ENCODE results near the gene CD44. TPM values are rescaled to one million over a fixed set of nuclear protein-coding genes. Genes with fewer than 3 reads are reported as not detected.

The CD44 gene
- total RNA-seq, 1 donor from 2014 or later = 613 TPM

DNA sequence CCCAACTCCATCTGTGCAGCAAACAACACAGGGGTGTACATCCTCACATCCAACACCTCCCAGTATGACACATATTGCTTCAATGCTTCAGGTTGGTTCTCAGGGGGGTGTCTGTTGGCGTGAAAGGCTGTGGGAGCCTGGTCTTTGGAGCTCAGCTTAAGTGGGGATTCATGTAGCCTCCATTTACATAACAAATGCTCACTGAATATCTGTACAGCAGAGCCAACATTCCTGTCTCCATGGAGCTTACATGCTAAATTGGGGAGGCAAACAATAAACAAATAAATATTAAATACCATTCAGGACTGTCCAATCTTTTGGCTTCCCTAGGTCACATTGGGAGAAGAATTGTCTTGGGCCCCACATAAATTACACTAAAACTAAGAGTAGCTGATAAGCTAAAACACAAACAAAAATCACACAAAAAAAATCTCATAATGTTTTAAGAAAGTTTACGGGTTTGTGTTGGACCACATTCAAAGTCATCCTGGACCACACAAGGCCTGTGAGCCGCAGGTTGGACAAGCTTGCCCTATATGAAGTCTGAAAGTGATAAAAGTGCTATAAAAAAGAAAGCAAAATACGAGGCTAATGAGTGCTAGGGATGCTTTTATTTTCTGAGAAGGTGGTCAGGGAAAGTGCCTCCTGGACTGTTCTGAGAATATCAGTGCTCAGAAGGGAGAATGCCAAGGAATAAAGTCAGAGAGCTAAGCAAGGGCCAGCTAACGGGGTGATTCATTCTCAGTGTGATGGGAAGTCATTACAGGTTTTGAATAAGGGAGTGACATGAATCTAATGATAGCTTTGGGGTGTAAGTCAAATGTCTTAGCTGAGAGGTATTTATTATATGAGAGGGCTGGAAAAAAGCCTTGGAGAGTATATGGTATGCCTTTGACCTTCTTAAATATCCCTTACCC lies 41.6 kb downstream of the CD44 start:
- Histone ChIP-seq H3K36me3 (peaks cover 87% of the 10 kb centered on the region), H3K4me3 (no peak overlapping the region), H3K4me1 (peaks cover 49% of the 10 kb centered on the region), H3K9me3 (no peaks in the 10 kb centered on the region), H3K27ac (peak overlapping the region; percentile 4), H3K27me3 (ENCODE audit: low read depth) (no peaks in the 10 kb centered on the region)
- ATAC-seq (no peak), DNase-seq (no peak)
- intact Hi-C loops (cut with DNase I) = no loop called here
- TF ChIP-seq, protein P1, sequence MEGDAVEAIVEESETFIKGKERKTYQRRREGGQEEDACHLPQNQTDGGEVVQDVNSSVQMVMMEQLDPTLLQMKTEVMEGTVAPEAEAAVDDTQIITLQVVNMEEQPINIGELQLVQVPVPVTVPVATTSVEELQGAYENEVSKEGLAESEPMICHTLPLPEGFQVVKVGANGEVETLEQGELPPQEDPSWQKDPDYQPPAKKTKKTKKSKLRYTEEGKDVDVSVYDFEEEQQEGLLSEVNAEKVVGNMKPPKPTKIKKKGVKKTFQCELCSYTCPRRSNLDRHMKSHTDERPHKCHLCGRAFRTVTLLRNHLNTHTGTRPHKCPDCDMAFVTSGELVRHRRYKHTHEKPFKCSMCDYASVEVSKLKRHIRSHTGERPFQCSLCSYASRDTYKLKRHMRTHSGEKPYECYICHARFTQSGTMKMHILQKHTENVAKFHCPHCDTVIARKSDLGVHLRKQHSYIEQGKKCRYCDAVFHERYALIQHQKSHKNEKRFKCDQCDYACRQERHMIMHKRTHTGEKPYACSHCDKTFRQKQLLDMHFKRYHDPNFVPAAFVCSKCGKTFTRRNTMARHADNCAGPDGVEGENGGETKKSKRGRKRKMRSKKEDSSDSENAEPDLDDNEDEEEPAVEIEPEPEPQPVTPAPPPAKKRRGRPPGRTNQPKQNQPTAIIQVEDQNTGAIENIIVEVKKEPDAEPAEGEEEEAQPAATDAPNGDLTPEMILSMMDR (IDR thresholded peaks at IDR 0.05) = no peak

DNA sequence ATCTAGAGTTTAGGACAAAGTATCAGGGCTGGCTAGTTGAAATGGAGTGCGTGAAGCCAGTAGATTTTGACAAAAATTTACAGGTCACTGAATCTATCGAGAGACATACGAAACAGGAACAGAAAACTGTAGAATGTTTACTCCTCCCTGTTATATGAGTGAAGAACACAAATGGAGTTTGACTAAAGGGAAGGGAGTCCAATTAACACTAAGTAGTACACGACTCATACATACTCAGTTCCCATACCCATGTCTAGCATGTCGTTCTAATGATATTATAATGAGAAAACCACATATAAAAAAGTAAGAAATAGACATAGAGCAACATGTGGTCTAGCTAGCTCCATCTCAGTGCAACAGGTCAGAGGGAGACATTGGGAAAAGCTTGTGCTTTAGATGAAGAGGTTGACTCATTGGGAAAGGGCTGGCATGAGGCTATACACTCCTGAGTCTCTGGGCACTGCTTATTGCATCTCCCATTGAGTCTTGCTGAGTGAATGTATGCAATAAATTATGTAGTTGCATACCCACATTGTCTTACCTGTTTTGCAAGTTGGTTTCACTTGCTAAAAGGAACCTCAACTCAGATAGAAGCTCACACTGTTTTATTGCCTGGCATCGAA lies 43.5 kb downstream of the CD44 start:
- peak overlapping the region; percentile 13 for H3K27ac ChIP-seq
- DNase-seq = no peak
- peaks cover 46% of the 10 kb centered on the region for H3K4me1 ChIP-seq
- H3K36me3 ChIP-seq = peaks cover 89% of the 10 kb centered on the region
- no peaks in the 10 kb centered on the region for H3K9me3 ChIP-seq
- H3K27me3 ChIP-seq (ENCODE audit: low read depth) = no peaks in the 10 kb centered on the region
- no peak for ATAC-seq
- intact Hi-C loops (cut with DNase I) = no loop called here
- no peak overlapping the region for H3K4me3 ChIP-seq
- TF ChIP-seq, protein P1 (IDR thresholded peaks at IDR 0.05) = no peak

DNA sequence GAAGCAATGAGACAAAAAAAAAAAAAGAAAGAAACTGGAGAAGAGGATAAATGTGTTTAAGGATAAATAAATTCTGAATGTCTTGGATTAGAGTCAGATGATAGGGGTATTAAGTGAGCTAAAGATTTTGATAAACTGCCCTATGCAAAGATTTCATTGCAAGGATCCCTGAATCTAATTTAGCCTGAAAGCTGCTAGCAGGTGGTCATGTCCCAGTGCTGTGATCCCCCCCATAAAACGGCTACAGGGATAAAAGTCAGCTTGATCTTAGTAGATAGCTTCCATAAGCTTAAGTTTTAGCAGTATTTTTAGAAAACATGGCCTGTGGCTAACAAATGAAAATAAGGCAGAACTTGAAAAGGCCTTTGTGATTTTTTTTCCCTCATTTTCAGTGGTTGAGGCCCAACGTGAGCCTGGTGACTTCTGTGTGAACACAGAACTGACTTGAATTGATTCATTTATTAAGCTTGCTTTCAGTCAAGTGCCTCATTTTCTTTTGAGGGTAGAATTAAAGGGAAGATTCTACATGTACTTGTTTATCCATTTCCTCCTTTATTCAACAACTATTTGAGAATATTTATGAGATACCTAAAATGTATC lies 44.5 kb downstream of the CD44 start:
- ATAC-seq (no peak), DNase-seq (no peak)
- Histone ChIP-seq H3K36me3 (peaks cover 89% of the 10 kb centered on the region), H3K4me1 (peaks cover 36% of the 10 kb centered on the region), H3K9me3 (no peaks in the 10 kb centered on the region), H3K27ac (no peak overlapping the region), H3K27me3 (ENCODE audit: low read depth) (no peaks in the 10 kb centered on the region), H3K4me3 (no peak overlapping the region)
- intact Hi-C loops (cut with DNase I) = no loop called here
- TF ChIP-seq, protein P1 (IDR thresholded peaks at IDR 0.05) = no peak

DNA sequence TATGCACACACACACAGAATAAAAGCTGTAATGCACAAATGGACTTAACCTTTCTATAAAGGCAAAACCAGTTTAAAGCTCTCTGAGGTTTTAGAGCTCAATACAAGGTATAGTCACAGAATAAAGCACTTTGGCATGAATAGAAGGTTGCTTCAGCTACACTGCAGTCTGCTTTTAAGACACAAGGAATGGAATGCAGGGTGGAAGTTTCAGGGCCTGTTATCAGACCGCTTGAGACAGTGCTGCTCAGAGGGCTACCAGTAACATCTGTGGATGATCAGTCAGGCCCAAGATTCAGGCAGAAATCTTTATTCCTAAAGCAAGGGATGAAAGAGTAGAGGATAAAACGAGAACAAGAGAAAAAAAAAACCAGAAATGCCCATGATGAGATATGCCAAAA lies 46.7 kb downstream of the CD44 start:
- no peak overlapping the region for H3K27ac ChIP-seq
- intact Hi-C loops (cut with DNase I) = no loop called here
- TF ChIP-seq, protein P1 (IDR thresholded peaks at IDR 0.05) = no peak

GRCh38 chr11:35187996-35188395 lies 49.0 kb downstream of the CD44 start:
- H3K4me3 ChIP-seq = no peak overlapping the region
- TF ChIP-seq, protein P1 (IDR thresholded peaks at IDR 0.05) = no peak
- no peaks in the 10 kb centered on the region for H3K9me3 ChIP-seq
- intact Hi-C loops (cut with DNase I) = no loop called here
- H3K36me3 ChIP-seq = peaks cover 87% of the 10 kb centered on the region
- peaks cover 42% of the 10 kb centered on the region for H3K4me1 ChIP-seq
- no peak overlapping the region for H3K27ac ChIP-seq
- ATAC-seq = no peak
- no peaks in the 10 kb centered on the region for H3K27me3 ChIP-seq (ENCODE audit: low read depth)
- no peak for DNase-seq

More for the DNA sequence above, 46.7 kb downstream of the CD44 start:
- ATAC-seq (no peak), DNase-seq (no peak)
- H3K36me3 ChIP-seq = peaks cover 90% of the 10 kb centered on the region
- no peaks in the 10 kb centered on the region for H3K27me3 ChIP-seq (ENCODE audit: low read depth)
- H3K9me3 ChIP-seq = no peaks in the 10 kb centered on the region
- H3K4me1 ChIP-seq = peaks cover 33% of the 10 kb centered on the region
- H3K4me3 ChIP-seq = no peak overlapping the region
